K562 (cell line): ENCODE data around the gene KIR3DL1. TPM values are rescaled to one million over a fixed set of nuclear protein-coding genes. Genes with fewer than 3 reads are reported as not detected.

ENCODE experiments used
- ATAC-seq: fragments of 200-7000 bp; cut with Tn5 transposase; 3 replicates; pipeline ENCODE4 v1.9.1; 2020; ENCODE audit warnings: moderate library complexity
- BruUV-seq: library from RNA; stranded (reverse); fragments of 400-500 nt; replicated peaks from 2 replicates; lab custom pipeline; 2021; lab: Mats Ljungman, UMichigan
- CTCF ChIA-PET: fragments of 300-600 bp; formaldehyde crosslinking; extraction: SDS; loops from one replicate; lab custom pipeline; 2021; ENCODE audit warnings: low intra/inter-chr PET ratio; lab: Yijun Ruan, JAX
- POLR2A ChIA-PET: fragments of 300-600, 350-650 bp; sonication (Branson Sonifier 250); formaldehyde crosslinking; extraction: SDS; loops from one replicate; lab custom pipeline; 2021; ENCODE audit warnings: antibody characterized with exemption, inconsistent platforms; lab: Yijun Ruan, JAX
- DNase-seq, 4 experiments: peaks; one replicate each; pipeline versions ENCODE4 v3.0.0 to v3.0.0-alpha.2; 2011 to 2018; ENCODE audit warnings: low spot score in 3 of 4, mixed read lengths in 3 of 4; ENCODE audit errors: extremely low read depth in 1 of 4
- FAIRE-seq: peaks from 2 replicates; lab custom pipeline; 2011; peaks lifted over from hg19 to GRCh38; lab: Jason Lieb, UNC
- H2AFZ ChIP-seq: 2 replicates; pipeline ENCODE4 v1.6.0; 2011; ENCODE audit warnings: low read depth, low read length, control low read depth, inconsistent platforms
- H3K27ac ChIP-seq: fragments of 200-600 bp; 3 replicates; pipeline ENCODE4 v1.8.0; 2011; ENCODE audit warnings: low read depth, mild to moderate bottlenecking, control low read depth, inconsistent platforms, low read length, moderate library complexity, mixed read lengths; ENCODE audit errors: extremely low read depth
- H3K27me3 ChIP-seq, 2 experiments: fragments of 300-600 bp in 1 of 2; 2 replicates in 1 of 2; 3 replicates in 1 of 2; pipeline versions ENCODE4 v1.6.0 to v1.8.0; 2011; ENCODE audit warnings: inconsistent platforms in 2 of 2, low read length in 2 of 2, mild to moderate bottlenecking in 1 of 2, mixed read lengths in 1 of 2, moderate library complexity in 1 of 2; ENCODE audit not compliant: control insufficient read depth in 2 of 2, insufficient read depth in 2 of 2
- H3K36me3 ChIP-seq: fragments of 300-600 bp; 3 replicates; pipeline ENCODE4 v1.8.0; 2011; ENCODE audit warnings: mild to moderate bottlenecking, low read length, inconsistent platforms; ENCODE audit not compliant: control insufficient read depth, insufficient read depth
- H3K4me1 ChIP-seq, 2 experiments: fragments of 200-600 bp in 1 of 2; replicated peaks in 1 of 2; 2 replicates in 1 of 2; 3 replicates in 1 of 2; pipeline versions ENCODE4 v1.5.1 to v1.8.0; 2011; ENCODE audit warnings: inconsistent platforms in 2 of 2, low read length in 2 of 2, mild to moderate bottlenecking in 1 of 2, mixed read lengths in 1 of 2, moderate library complexity in 1 of 2; ENCODE audit not compliant: control insufficient read depth in 2 of 2, insufficient read depth in 2 of 2
- H3K4me2 ChIP-seq: 2 replicates; pipeline ENCODE4 v1.6.1; 2011; ENCODE audit warnings: low read length, control low read depth, inconsistent platforms, mixed read lengths; ENCODE audit not compliant: insufficient read depth
- H3K4me3 ChIP-seq: fragments of 200-600 bp; sonication (generic), shearing (Covaris generic); 2 replicates; pipeline ENCODE4 v1.5.1; 2016; ENCODE audit warnings: control low read depth, inconsistent platforms
- H3K79me2 ChIP-seq: fragments of 200-600 bp; 3 replicates; pipeline ENCODE4 v1.8.0; 2011; ENCODE audit warnings: low read length, inconsistent platforms; ENCODE audit not compliant: control insufficient read depth, insufficient read depth
- H3K9ac ChIP-seq, 2 experiments: 2 replicates each; pipeline versions ENCODE4 v1.6.0 to v1.6.1; 2011; ENCODE audit warnings: low read depth in 2 of 2, low read length in 2 of 2, control low read depth in 1 of 2, inconsistent platforms in 1 of 2, mild to moderate bottlenecking in 1 of 2, mixed read lengths in 1 of 2; ENCODE audit not compliant: insufficient read depth in 1 of 2
- H3K9me1 ChIP-seq: one replicate; pipeline ENCODE4 v1.6.0; 2011; ENCODE audit warnings: inconsistent platforms, mild to moderate bottlenecking, low read length, moderate library complexity; ENCODE audit not compliant: control insufficient read depth, insufficient read depth
- H3K9me3 ChIP-seq: replicated peaks from 2 replicates; pipeline ENCODE4 v1.5.1; 2011; ENCODE audit warnings: low read depth, low read length, inconsistent platforms; ENCODE audit not compliant: control insufficient read depth, insufficient read depth
- H4K20me1 ChIP-seq: replicated peaks from 2 replicates; pipeline ENCODE4 v1.6.1; 2011; ENCODE audit warnings: low read length, inconsistent platforms, mixed read lengths; ENCODE audit not compliant: control insufficient read depth, insufficient read depth
- ETS2 ChIP-seq: IDR thresholded peaks from 2 replicates; pipeline ENCODE4 v1.6.1; 2016; ENCODE audit warnings: borderline replicate concordance, missing genetic modification characterization, mild to moderate bottlenecking, moderate library complexity, missing compliant biosample characterization; ENCODE audit not compliant: poor library complexity, severe bottlenecking
- ETV1 ChIP-seq: fragments of 450-650 bp; conservative IDR thresholded peaks from 2 replicates; pipeline ENCODE4 v1.6.1; 2016; ENCODE audit warnings: missing genetic modification characterization, control low read depth, low read depth, missing compliant biosample characterization
- HNRNPH1 ChIP-seq: fragments of 200-400 bp; formaldehyde crosslinking; optimal IDR thresholded peaks from 2 replicates; pipeline ENCODE3; 2017; ENCODE audit warnings: low read depth, mild to moderate bottlenecking, low read length, moderate library complexity
- NFIX ChIP-seq: fragments of 250-450 bp; sonication (Bioruptor Pico); IDR thresholded peaks from 2 replicates; pipeline ENCODE4 v1.4.0; 2020; ENCODE audit warnings: low read depth, mild to moderate bottlenecking, moderate library complexity
- NFXL1 ChIP-seq: fragments of 450-650 bp; formaldehyde crosslinking; IDR thresholded peaks from 2 replicates; pipeline ENCODE4 v1.4.0; 2021; ENCODE audit warnings: mild to moderate bottlenecking
- PHTF2 ChIP-seq: fragments of 250-450 bp; sonication (Bioruptor Pico); IDR thresholded peaks from 2 replicates; pipeline ENCODE4 v1.5.0; 2021; ENCODE audit warnings: mild to moderate bottlenecking
- RB1 ChIP-seq: fragments of 450-650 bp; IDR thresholded peaks from 2 replicates; pipeline ENCODE4 v1.6.1; 2017; ENCODE audit warnings: low read depth, mild to moderate bottlenecking
- SRSF7 ChIP-seq: fragments of 200-400 bp; formaldehyde crosslinking; optimal IDR thresholded peaks from 2 replicates; pipeline ENCODE3; 2017; ENCODE audit warnings: mild to moderate bottlenecking, low read depth, low read length
- WHSC1 ChIP-seq: IDR thresholded peaks from one replicate; pipeline ENCODE4 v1.6.1; 2012; ENCODE audit warnings: low read length, control low read depth, inconsistent platforms
- ZNF121 ChIP-seq: sonication (generic); formaldehyde crosslinking; conservative IDR thresholded peaks from 2 replicates; pipeline ENCODE4 v1.8.0; 2022; ENCODE audit warnings: missing genetic modification reagents
- WGBS: fragments of 100-300 bp; shearing (Covaris generic); methylation state at CpG from one replicate; pipeline ENCODE4 v1.1.6; 2016; ENCODE audit warnings: low coverage, mixed read lengths; ENCODE audit not compliant: insufficient coverage; ENCODE audit errors: missing lambda C conversion rate; 5-methylcytosine and 5-hydroxymethylcytosine counted together
- in situ Hi-C: fragments of 300-500 bp; cut with MboI; formaldehyde crosslinking; loops from 4 replicates; pipeline ENCODE4 v1.15.0; 2018; ENCODE audit warnings: inconsistent platforms, mixed read lengths
- intact Hi-C: fragments of 100-400 bp; cut with micrococcal nuclease; formaldehyde crosslinking; loops from 2 replicates; pipeline ENCODE4 v1.14.2; 2022
- polyA plus RNA-seq, 8 experiments: library from polyadenylated mRNA; depleted of rRNA in 4 of 8; stranded (reverse) in 5 of 8; unstranded in 3 of 8; fragments of >200 nt; fragmentation: Nextera tagmentation in 2 of 8; fragmentation: Illumina TruSeq in 1 of 8; extraction: Ambion mirVana in 2 of 8; extraction: Trizol in 1 of 8; gene quantifications; 2 replicates each; pipeline versions ENCODE4 v1.2.1 to v1.2.3, GENCODE V29; 2011 to 2014; ENCODE audit warnings: inconsistent platforms in 1 of 8, missing spikeins in 1 of 8
- total RNA-seq, 7 experiments: library from RNA; depleted of rRNA in 6 of 7; stranded (reverse); fragments of >200 nt in 6 of 7; fragmentation: Illumina TruSeq in 2 of 7; extraction: Trizol in 2 of 7; gene quantifications; 2 replicates each; pipeline versions ENCODE4 v1.2.1 to v1.2.3, GENCODE V29; 2011 to 2021; ENCODE audit warnings: low replicate concordance in 1 of 7
- TF ChIP-seq, protein P1 (sequence below): sonication (generic); formaldehyde crosslinking; IDR thresholded peaks from 2 replicates; pipeline ENCODE4 v1.8.0; 2022; ENCODE audit warnings: missing genetic modification reagents, mild to moderate bottlenecking, borderline replicate concordance
- TF ChIP-seq, protein P2 (sequence below), 2 experiments: fragments of 450-650 bp; IDR thresholded peaks; 2 replicates each; pipeline ENCODE4 v1.6.1; 2018; ENCODE audit warnings: mild to moderate bottlenecking in 2 of 2, low read depth in 1 of 2; ENCODE audit not compliant: partially characterized antibody in 2 of 2

KIR3DL1 gene
- total and polyA plus RNA-seq, 9 of the 15 experiments (the other 6 are each of a cell fraction or from before 2014, with no cell fraction given), result not detected

DNA sequence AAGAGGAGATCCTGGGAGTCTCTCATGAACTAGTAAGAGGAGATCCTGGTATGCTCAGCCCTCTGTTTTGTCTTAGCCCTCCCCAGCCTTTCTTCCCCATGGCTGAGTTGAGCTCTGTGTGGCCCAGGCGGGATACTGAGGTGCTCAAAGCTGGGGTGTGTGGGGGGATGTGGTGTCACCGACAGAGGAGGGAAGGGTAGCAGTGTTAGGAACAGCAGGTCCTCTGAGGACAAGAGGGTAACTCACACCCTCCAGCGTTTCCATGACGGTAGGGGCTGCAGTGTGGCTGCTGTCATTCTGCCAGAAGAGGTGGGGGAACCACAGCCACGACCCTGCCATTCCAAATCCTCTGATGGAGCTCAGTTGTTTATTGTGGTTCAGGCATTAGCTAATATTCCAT, 12.2 kb upstream of the KIR3DL1 start:
- H4K20me1 ChIP-seq, result no peaks in the 10 kb centered on the region
- peaks cover 5 to 48% of the 10 kb centered on the region in 2 experiments; a peak in 4 of 5 replicates for H3K27me3 ChIP-seq
- no peaks in the 10 kb centered on the region for H3K9me1 ChIP-seq
- H3K36me3 ChIP-seq, result no peaks in the 10 kb centered on the region
- H3K27ac ChIP-seq, result no peak overlapping the region
- H3K9me3 ChIP-seq, result no peaks in the 10 kb centered on the region
- 2% methylated on average over 5 of the region's 5 CpGs for WGBS
- no peak for ATAC-seq
- DNase-seq, result no peak
- no TSS peak for BruUV-seq
- no peak overlapping the region for H3K9ac ChIP-seq
- no peak overlapping the region for H3K4me3 ChIP-seq
- ChIA-PET POLR2A (no interaction called here), CTCF (no interaction called here)
- intact Hi-C loops, result no loop called here
- FAIRE-seq, result no peak
- H3K4me2 ChIP-seq, result no peak overlapping the region
- no peaks in the 10 kb centered on the region for H3K79me2 ChIP-seq
- in situ Hi-C loops, result no loop called here
- H3K4me1 ChIP-seq, result no peaks in the 10 kb centered on the region
- no peak overlapping the region for H2AFZ ChIP-seq
- TF ChIP-seq WHSC1 (no peak), NFIX (CRISPR knock-in tag) (no peak), RB1 (no peak), PHTF2 (no peak), NFXL1 (CRISPR knock-in tag) (no peak), ZNF121 (CRISPR knock-in tag) (no peak), SRSF7 (no peak), HNRNPH1 (no peak), ETV1 (tag) (no peak), ETS2 (tag) (no peak)
- TF ChIP-seq, protein P1, sequence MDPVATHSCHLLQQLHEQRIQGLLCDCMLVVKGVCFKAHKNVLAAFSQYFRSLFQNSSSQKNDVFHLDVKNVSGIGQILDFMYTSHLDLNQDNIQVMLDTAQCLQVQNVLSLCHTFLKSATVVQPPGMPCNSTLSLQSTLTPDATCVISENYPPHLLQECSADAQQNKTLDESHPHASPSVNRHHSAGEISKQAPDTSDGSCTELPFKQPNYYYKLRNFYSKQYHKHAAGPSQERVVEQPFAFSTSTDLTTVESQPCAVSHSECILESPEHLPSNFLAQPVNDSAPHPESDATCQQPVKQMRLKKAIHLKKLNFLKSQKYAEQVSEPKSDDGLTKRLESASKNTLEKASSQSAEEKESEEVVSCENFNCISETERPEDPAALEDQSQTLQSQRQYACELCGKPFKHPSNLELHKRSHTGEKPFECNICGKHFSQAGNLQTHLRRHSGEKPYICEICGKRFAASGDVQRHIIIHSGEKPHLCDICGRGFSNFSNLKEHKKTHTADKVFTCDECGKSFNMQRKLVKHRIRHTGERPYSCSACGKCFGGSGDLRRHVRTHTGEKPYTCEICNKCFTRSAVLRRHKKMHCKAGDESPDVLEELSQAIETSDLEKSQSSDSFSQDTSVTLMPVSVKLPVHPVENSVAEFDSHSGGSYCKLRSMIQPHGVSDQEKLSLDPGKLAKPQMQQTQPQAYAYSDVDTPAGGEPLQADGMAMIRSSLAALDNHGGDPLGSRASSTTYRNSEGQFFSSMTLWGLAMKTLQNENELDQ (CRISPR knock-in tag), result no peak
- TF ChIP-seq, protein P2, sequence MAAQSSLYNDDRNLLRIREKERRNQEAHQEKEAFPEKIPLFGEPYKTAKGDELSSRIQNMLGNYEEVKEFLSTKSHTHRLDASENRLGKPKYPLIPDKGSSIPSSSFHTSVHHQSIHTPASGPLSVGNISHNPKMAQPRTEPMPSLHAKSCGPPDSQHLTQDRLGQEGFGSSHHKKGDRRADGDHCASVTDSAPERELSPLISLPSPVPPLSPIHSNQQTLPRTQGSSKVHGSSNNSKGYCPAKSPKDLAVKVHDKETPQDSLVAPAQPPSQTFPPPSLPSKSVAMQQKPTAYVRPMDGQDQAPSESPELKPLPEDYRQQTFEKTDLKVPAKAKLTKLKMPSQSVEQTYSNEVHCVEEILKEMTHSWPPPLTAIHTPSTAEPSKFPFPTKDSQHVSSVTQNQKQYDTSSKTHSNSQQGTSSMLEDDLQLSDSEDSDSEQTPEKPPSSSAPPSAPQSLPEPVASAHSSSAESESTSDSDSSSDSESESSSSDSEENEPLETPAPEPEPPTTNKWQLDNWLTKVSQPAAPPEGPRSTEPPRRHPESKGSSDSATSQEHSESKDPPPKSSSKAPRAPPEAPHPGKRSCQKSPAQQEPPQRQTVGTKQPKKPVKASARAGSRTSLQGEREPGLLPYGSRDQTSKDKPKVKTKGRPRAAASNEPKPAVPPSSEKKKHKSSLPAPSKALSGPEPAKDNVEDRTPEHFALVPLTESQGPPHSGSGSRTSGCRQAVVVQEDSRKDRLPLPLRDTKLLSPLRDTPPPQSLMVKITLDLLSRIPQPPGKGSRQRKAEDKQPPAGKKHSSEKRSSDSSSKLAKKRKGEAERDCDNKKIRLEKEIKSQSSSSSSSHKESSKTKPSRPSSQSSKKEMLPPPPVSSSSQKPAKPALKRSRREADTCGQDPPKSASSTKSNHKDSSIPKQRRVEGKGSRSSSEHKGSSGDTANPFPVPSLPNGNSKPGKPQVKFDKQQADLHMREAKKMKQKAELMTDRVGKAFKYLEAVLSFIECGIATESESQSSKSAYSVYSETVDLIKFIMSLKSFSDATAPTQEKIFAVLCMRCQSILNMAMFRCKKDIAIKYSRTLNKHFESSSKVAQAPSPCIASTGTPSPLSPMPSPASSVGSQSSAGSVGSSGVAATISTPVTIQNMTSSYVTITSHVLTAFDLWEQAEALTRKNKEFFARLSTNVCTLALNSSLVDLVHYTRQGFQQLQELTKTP (IDR thresholded peaks at IDR 0.05; ENCODE audit: low read depth in 1 of 2, partially characterized antibody in 2 of 2), result no peak
